ENCODE measurements around the gene ZMAT1.

ZMAT1 gene

DNA sequence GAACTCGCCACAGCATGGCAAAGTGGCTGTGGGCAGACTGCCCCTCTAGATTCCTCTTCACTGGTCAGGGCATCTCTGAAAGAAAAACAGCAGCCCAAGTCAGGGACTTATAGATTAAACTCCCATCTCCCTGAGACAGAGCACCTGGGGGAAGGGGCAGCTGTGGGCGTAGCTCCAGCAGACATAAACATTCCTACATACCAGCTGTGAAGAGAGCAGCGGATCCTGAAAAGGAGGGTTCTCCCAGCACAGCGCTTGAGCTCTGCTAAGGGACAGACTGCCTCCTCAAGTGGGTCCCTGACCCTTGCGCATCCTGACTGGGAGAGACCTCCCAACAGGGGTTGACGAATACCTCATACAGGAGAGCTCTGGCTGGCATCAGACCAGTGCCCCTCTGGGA lies 18.8 kb upstream of the ZMAT1 start:
- ChIA-PET POLR2A (no interaction called here), CTCF (interaction anchor here (0.6 kb wide), 2 partner anchors 13 to 154 kb away, joined by 3 to 5 read pairs; no protein-coding TSS in a partner anchor)
- TF ChIP-seq, protein P1, sequence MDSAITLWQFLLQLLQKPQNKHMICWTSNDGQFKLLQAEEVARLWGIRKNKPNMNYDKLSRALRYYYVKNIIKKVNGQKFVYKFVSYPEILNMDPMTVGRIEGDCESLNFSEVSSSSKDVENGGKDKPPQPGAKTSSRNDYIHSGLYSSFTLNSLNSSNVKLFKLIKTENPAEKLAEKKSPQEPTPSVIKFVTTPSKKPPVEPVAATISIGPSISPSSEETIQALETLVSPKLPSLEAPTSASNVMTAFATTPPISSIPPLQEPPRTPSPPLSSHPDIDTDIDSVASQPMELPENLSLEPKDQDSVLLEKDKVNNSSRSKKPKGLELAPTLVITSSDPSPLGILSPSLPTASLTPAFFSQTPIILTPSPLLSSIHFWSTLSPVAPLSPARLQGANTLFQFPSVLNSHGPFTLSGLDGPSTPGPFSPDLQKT (IDR thresholded peaks at IDR 0.05; ENCODE audit: borderline replicate concordance, low read depth, low read length) = no peak
- no peak for TF ChIP-seq ZNF677 (tag by site-specific recombination; IDR thresholded peaks at IDR 0.05)
- no peak overlapping the region for H3K4me3 ChIP-seq (ENCODE audit: low read depth, low read length)
- no peaks in the 10 kb centered on the region for H3K9me3 ChIP-seq (ENCODE audit: control insufficient read depth, insufficient read depth, low read depth, low read length)
- H3K36me3 ChIP-seq (ENCODE audit: control insufficient read depth in 2 of 2, insufficient read depth in 1 of 2, low read length in 2 of 2) = no peaks in the 10 kb centered on the region
- no peak overlapping the region for H3K27ac ChIP-seq (ENCODE audit: extremely low read depth, low read depth, low read length)
- no peaks in the 10 kb centered on the region for H3K4me1 ChIP-seq (ENCODE audit: control insufficient read depth, insufficient read depth, low read length)

DNA sequence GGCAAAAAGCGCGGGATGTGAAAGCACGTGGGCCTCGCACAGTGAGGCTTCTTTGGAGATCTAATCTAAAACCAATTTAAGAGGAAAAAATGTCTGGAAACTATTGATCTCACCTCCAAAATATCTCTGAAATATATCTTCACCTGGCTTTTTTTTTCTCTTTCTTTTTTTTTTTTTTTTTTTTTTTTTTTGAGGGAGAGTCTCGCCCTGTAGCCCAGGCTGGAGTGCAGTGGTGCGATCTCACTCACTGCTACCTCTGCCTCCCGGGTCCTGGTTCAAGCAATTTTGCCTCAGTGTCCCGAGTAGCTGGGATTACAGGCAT lies 383 bp upstream of the ZMAT1 start:
- Histone ChIP-seq H3K27ac (ENCODE audit: extremely low read depth, low read depth, low read length) (no peak overlapping the region), H3K9me3 (ENCODE audit: control insufficient read depth, insufficient read depth, low read depth, low read length) (no peaks in the 10 kb centered on the region), H3K4me3 (ENCODE audit: low read depth, low read length) (no peak overlapping the region), H3K4me1 (ENCODE audit: control insufficient read depth, insufficient read depth, low read length) (no peaks in the 10 kb centered on the region), H3K36me3 (ENCODE audit: control insufficient read depth in 2 of 2, insufficient read depth in 1 of 2, low read length in 2 of 2) (no peaks in the 10 kb centered on the region)
- POLR2A ChIA-PET = no interaction called here
- CTCF ChIA-PET = interaction anchor here (0.6 to 0.8 kb wide), 2 partner anchors 74 to 124 kb away, joined by 3 to 4 read pairs; no protein-coding TSS in a partner anchor
- TF ChIP-seq, protein P1 (IDR thresholded peaks at IDR 0.05; ENCODE audit: borderline replicate concordance, low read depth, low read length) = no peak
- no peak for TF ChIP-seq ZBTB1 (tag by site-specific recombination; IDR thresholded peaks at IDR 0.05)
- TF ChIP-seq RBAK (tag by site-specific recombination; IDR thresholded peaks at IDR 0.05) = no peak
- no peak for TF ChIP-seq ZNF785 (tag by site-specific recombination; IDR thresholded peaks at IDR 0.05)
- TF ChIP-seq, protein P2, sequence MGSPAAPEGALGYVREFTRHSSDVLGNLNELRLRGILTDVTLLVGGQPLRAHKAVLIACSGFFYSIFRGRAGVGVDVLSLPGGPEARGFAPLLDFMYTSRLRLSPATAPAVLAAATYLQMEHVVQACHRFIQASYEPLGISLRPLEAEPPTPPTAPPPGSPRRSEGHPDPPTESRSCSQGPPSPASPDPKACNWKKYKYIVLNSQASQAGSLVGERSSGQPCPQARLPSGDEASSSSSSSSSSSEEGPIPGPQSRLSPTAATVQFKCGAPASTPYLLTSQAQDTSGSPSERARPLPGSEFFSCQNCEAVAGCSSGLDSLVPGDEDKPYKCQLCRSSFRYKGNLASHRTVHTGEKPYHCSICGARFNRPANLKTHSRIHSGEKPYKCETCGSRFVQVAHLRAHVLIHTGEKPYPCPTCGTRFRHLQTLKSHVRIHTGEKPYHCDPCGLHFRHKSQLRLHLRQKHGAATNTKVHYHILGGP (tag by site-specific recombination; IDR thresholded peaks at IDR 0.05) = no peak
- TF ChIP-seq ZBTB20 (tag by site-specific recombination; IDR thresholded peaks at IDR 0.05) = no peak
- no peak for TF ChIP-seq FEZF1 (tag by site-specific recombination; IDR thresholded peaks at IDR 0.05)
- no peak for TF ChIP-seq ZNF558 (tag by site-specific recombination; IDR thresholded peaks at IDR 0.05)
- TF ChIP-seq, protein P3, sequence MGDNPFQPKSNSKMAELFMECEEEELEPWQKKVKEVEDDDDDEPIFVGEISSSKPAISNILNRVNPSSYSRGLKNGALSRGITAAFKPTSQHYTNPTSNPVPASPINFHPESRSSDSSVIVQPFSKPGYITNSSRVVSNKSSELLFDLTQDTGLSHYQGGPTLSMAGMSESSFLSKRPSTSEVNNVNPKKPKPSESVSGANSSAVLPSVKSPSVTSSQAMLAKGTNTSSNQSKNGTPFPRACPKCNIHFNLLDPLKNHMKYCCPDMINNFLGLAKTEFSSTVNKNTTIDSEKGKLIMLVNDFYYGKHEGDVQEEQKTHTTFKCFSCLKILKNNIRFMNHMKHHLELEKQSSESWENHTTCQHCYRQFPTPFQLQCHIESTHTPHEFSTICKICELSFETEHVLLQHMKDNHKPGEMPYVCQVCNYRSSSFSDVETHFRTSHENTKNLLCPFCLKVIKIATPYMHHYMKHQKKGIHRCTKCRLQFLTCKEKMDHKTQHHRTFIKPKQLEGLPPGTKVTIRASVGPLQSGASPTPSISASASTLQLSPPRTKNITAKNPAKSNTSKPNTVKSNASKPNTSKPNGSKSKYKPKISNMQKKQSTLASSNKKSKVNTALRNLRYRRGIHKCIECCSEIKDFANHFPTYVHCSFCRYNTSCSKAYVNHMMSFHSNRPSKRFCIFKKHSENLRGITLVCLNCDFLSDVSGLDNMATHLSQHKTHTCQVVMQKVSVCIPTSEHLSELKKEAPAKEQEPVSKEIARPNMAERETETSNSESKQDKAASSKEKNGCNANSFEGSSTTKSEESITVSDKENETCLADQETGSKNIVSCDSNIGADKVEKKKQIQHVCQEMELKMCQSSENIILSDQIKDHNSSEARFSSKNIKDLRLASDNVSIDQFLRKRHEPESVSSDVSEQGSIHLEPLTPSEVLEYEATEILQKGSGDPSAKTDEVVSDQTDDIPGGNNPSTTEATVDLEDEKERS (tag by site-specific recombination; IDR thresholded peaks at IDR 0.05) = no peak
- no peak for TF ChIP-seq ZSCAN30 (tag by site-specific recombination; IDR thresholded peaks at IDR 0.05)
- no peak for TF ChIP-seq ZNF473 (tag by site-specific recombination; IDR thresholded peaks at IDR 0.05)
- TF ChIP-seq, protein P4, sequence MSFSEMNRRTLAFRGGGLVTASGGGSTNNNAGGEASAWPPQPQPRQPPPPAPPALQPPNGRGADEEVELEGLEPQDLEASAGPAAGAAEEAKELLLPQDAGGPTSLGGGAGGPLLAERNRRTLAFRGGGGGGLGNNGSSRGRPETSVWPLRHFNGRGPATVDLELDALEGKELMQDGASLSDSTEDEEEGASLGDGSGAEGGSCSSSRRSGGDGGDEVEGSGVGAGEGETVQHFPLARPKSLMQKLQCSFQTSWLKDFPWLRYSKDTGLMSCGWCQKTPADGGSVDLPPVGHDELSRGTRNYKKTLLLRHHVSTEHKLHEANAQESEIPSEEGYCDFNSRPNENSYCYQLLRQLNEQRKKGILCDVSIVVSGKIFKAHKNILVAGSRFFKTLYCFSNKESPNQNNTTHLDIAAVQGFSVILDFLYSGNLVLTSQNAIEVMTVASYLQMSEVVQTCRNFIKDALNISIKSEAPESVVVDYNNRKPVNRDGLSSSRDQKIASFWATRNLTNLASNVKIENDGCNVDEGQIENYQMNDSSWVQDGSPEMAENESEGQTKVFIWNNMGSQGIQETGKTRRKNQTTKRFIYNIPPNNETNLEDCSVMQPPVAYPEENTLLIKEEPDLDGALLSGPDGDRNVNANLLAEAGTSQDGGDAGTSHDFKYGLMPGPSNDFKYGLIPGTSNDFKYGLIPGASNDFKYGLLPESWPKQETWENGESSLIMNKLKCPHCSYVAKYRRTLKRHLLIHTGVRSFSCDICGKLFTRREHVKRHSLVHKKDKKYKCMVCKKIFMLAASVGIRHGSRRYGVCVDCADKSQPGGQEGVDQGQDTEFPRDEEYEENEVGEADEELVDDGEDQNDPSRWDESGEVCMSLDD (tag by site-specific recombination; IDR thresholded peaks at IDR 0.05) = no peak
- no peak for TF ChIP-seq ZNF23 (tag by site-specific recombination; IDR thresholded peaks at IDR 0.05; ENCODE audit: borderline replicate concordance)
- 0 out of 2 replicates have a peak, but pooled peaks have one; percentile 30 for TF ChIP-seq ZNF335 (tag by site-specific recombination; conservative IDR thresholded peaks at IDR 0.05)
- TF ChIP-seq ZNF426 (tag by site-specific recombination; IDR thresholded peaks at IDR 0.05) = no peak
- TF ChIP-seq, protein P5, sequence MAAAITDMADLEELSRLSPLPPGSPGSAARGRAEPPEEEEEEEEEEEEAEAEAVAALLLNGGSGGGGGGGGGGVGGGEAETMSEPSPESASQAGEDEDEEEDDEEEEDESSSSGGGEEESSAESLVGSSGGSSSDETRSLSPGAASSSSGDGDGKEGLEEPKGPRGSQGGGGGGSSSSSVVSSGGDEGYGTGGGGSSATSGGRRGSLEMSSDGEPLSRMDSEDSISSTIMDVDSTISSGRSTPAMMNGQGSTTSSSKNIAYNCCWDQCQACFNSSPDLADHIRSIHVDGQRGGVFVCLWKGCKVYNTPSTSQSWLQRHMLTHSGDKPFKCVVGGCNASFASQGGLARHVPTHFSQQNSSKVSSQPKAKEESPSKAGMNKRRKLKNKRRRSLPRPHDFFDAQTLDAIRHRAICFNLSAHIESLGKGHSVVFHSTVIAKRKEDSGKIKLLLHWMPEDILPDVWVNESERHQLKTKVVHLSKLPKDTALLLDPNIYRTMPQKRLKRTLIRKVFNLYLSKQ (tag by site-specific recombination; IDR thresholded peaks at IDR 0.05; ENCODE audit: borderline replicate concordance) = no peak
- no peak for TF ChIP-seq ZNF416 (tag by site-specific recombination; IDR thresholded peaks at IDR 0.05)
- no peak for TF ChIP-seq ZNF239 (tag by site-specific recombination; IDR thresholded peaks at IDR 0.05)
- TF ChIP-seq, protein P6, sequence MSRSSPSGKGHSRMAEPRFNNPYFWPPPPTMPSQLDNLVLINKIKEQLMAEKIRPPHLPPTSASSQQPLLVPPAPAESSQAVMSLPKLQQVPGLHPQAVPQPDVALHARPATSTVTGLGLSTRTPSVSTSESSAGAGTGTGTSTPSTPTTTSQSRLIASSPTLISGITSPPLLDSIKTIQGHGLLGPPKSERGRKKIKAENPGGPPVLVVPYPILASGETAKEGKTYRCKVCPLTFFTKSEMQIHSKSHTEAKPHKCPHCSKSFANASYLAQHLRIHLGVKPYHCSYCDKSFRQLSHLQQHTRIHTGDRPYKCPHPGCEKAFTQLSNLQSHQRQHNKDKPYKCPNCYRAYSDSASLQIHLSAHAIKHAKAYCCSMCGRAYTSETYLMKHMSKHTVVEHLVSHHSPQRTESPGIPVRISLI (tag by site-specific recombination; IDR thresholded peaks at IDR 0.05) = peak; percentile 84

Measured in HEK293 (cell line).